ENCODE results near the gene PBX3.

GRCh38 chr9:125986966-125987365 lies 239.8 kb downstream of the PBX3 start:
- TF ChIP-seq FOXK2 (IDR thresholded peaks at IDR 0.05) (no peak), FOXA1 (IDR thresholded peaks at IDR 0.05) (no peak), ARNT (IDR thresholded peaks at IDR 0.05) (no peak), ZNF384 (IDR thresholded peaks at IDR 0.05) (no peak), SP1 (IDR thresholded peaks at IDR 0.05) (no peak), ELF4 (IDR thresholded peaks at IDR 0.05) (no peak), HDGF (IDR thresholded peaks at IDR 0.05; ENCODE audit: borderline replicate concordance) (no peak), BHLHE40 (IDR thresholded peaks at IDR 0.05; ENCODE audit: borderline replicate concordance) (no peak), TARDBP (IDR thresholded peaks at IDR 0.05) (no peak), NFRKB (IDR thresholded peaks at IDR 0.05) (no peak), SUZ12 (IDR thresholded peaks at IDR 0.05) (no peak), PKNOX1 (IDR thresholded peaks at IDR 0.05) (no peak), FOXM1 (IDR thresholded peaks at IDR 0.05; ENCODE audit: borderline replicate concordance) (no peak)
